Left cardiac atrium (tissue), 4 donors: Measurements from ENCODE around the gene OR7A17. TPM values are rescaled to one million over a fixed set of nuclear protein-coding genes. Genes with fewer than 3 reads are reported as not detected.

ENCODE experiments used
- ATAC-seq, 2 donors: fragments of 200-7000 bp; cut with Tn5 transposase; one replicate each; pipeline ENCODE4 v1.9.1; 2020; ENCODE audit warnings: mild to moderate bottlenecking in 2 of 2, moderate library complexity in 2 of 2
- DNase-seq: peaks from one replicate; pipeline ENCODE4 v3.0.0-alpha.2; 2020
- intact Hi-C, 2 donors: fragments of 100-400 bp; cut with DNase I; formaldehyde crosslinking; loops; one replicate each; pipeline versions ENCODE4 v1.14.1 to v1.15.1; 2022 to 2023
- long read RNA-seq: library from polyadenylated mRNA; unstranded; transcript quantifications from one replicate; pipeline ENCODE4 v2.0.0, GENCODE V29; 2021
- total RNA-seq, 2 donors: library from RNA; stranded (reverse); fragmentation: NEBNext Ultra II Directional; extraction: Animal tissue kit (Norgen Biotek cat#: 25700); gene quantifications; one replicate each; pipeline ENCODE4 v1.2.1, GENCODE V29; 2021
- donor health status: DM: no; HTN: yes; CAD: no.
- donor health status: DM: no; HTN: yes; CAD: no; lungs with severe emphysema.
- donor health status: DM: yes; HTN: yes; CAD: no.
- donor health status: Dilated cardiomyopathy.

OR7A17 gene
- not detected for total RNA-seq
- long read RNA-seq: 0 reads

DNA sequence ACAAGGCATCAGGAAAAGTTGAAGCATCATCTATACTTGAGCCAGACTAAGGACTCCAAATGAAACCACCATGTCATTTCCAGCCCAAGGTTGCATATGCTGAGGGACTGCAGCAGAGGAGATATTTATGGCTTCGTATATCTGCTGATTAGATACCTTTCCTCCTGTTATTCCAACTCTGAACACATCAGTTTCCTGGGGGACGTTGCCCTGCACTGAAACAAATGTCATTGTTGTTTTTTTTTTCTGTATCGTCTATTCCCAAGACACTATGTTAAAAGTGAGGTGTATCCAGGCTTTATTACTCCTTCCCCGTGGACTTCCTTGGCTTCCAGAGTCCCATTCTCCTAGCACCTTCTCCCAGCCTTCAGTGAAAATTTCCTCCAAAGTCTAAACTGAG is at the start of gene OR7A17:
OR7A17 (minus strand) TSS at position 101 of the 400 bp plus-strand sequence. CDS start 4,777 bp downstream, outside the sequence.
- DNase-seq (no peak), ATAC-seq (no peak)
- intact Hi-C loops: no loop called here

DNA sequence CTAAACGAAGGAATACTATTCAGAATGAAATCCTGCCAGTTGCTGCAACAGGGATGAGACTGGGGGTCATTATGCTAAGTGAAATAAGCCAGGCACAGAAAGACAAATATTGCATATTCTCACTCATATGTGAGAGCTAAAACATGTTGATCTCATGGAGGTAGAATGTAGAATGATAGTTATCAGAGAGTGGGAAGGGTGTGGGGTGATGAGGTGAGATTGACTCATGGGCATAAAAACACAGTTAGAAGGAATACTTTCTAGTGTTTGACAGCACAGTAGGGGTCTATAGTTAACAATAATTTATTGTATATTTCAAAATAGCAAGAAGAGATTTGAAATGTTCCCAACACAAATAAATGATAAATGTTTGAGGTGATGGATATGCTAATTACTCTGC is 47.6 kb upstream of the OR7A17 start:
- intact Hi-C loops: no loop called here
- DNase-seq (no peak), ATAC-seq (no peak)

DNA sequence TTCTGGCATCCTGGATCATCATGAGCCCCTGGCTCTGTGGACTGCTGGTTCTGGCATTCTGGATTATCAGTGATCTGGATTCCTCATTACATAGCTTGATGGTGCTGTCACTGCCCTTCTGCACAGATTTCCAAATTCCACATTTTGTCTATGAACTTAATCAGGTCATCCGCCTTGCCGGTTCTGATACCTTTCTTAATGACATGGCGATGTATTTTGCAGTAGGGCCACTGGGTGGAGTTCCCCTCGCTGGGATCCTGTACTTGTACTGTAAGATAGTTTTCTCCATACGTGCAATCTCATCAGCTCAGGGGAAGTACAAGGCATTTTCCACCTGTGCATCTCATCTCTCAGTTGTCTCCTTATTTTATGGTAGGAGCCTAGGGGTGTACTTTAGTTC is 30.9 kb upstream of the OR7A17 start:
- DNase-seq: no peak
- intact Hi-C loops: no loop called here

DNA sequence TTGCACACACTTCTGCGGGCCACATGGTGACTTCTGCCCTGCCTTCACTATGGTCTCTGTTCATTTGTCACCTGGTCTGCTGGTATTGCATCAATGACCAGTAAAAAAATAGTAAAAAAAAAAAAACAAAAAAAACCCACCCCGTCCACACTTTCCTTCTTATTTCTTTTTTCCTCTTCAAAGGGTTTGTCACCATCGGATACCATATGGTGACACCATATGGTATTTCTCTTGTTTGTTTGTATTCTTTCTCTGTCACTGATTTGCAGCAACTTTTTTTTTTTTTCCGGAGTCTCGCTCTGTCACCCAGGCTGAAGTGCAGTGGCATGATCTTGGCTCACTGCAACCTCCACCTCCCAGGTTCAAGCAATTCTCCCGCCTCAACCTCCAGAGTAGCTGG is 29.2 kb upstream of the OR7A17 start:
- intact Hi-C loops: no loop called here
- DNase-seq: no peak
- ATAC-seq: no peak

More for the DNA sequence above, 30.9 kb upstream of the OR7A17 start:
- ATAC-seq: no peak

DNA sequence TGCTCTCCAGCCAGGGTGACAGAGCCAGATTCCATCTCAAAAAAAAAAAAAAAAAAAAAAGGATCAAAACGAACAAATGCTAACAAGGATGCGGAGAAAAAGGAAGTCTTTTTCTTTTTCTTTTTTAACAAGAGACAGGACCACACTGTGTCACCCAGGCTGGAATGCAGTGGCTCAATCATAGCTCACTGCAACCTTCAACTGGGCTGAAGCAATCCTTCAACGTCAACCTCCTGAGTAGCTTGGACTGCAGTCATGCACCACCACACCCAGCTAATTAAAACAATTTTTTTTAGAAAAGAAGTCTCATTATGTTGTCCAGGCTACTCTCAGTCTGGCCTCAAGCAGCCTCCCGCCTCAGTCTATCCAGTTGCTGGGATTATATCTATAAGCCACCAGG is 20.8 kb upstream of the OR7A17 start:
- intact Hi-C loops: no loop called here
- DNase-seq: no peak
- ATAC-seq: no peak

DNA sequence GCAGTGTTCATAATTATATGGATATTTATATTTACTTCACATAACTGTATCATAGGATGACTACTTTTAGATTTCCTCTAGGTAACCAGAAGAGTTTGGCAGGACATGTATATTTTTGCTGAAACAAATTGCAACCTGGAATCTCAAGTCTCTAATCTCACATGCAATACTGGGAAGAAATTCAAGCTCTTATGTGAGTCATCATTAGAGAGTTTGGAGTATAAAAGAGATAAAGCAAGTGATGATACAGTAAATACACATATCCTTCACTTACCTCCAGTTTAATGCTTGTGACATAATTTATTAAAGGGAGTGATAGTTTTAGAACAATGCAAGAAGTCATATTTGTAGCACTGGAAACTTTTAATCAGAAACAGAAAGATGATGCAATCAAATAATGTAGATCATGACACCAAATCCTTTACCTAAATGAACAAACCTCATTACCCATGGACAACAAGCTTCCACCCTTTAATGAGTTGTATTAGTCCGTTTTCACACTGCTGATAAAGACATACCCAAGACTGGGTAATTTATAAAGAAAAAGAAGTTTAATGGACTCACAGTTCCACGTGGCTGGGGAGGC is 15.8 kb upstream of the OR7A17 start:
- no peak for DNase-seq
- intact Hi-C loops: no loop called here
- ATAC-seq: peak in 1 of 2 donors; percentile 70

DNA sequence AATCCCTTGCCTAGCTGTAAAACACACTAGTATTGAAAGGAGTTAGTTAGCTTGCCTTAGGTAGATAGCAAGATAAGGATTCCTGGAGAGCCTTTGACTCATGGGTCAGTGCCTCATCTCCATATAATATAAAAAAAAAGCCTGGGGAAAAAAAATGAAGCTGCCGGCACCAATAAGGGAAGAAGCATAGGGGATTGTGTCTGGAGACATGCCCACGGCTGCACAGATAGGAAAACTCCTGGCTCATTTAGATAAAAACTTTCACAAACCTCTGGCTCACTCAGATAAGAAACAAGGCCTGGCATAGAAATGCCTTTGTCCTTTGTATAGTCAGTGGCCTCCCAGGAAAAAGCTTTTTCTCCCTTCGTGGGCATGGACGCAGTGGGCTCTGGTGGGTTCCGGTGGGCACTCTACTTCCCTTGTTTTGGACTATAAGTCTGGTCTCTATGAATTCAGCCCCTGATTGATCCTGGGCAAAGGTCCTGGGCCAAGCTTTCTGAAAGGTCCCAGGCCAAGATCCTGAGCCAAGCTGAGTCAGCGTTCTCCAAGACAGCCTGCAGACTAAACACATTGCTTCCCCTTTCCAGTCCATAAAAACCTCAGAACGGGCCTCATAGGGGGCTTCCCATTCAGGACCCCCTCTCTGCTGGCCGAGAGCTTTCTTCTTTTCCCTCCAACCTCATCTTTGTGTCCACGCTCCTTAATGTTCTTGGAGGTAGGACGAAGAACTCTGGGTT is 4.9 kb upstream of the OR7A17 start:
- DNase-seq (no peak), ATAC-seq (no peak)
- intact Hi-C loops: no loop called here

DNA sequence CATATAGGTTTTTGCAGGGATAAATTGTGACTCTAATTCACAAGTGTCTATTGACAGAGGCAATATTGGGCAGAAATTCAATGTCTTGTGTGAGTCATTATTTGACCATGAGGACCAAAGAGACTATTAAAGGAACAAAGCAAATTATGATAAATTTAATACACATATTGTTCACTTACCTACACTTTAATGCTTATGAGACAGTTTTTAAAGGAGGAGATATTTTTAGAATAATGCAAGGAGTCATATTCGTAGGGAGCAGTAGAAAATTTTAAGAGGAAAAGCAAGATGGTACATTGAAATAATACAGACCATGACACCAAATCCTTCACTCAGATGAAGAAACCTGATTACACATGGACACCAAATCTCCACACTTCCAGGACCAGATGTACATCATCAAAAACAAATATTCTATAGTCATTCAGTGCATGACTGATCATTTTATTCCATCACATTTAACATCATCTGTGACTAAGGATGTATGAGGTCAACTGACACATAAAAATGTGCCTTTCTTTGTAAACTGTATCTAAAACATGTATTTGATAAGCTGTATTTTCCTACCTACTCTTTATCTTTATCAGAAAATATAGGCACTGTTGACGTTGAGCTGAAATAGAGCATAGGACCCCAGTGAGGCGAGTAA is 4.2 kb upstream of the OR7A17 start:
- intact Hi-C loops: no loop called here
- ATAC-seq (no peak), DNase-seq (no peak)

DNA sequence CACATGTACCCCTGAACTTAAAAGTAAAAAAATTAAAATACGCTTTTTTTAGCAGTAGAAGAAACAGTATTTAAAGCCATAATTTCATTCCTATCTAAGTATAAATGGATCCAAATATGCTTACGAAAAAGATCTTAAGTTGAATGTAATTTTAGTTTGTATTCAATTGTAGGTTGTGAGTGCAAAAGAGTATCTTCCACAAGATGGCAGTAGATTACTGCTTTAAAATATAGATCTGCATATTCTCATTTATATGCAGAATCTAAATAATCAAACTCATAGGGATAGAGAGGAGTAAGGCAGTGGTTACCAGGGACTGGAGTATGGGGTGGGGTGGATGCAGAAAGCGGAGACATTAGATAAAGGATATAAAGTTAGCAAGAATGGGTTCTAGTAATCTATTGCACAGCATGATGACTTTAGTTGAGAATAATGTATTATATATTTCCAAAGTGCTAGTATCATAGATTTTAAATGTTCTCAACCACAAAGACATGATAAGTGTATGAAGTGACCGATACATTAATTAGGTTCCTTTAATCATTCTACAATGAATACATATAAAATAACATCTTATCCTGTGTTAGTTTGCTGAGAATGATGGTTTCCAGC is 14.2 kb downstream of the OR7A17 start:
- no peak for ATAC-seq
- intact Hi-C loops: no loop called here
- no peak for DNase-seq

DNA sequence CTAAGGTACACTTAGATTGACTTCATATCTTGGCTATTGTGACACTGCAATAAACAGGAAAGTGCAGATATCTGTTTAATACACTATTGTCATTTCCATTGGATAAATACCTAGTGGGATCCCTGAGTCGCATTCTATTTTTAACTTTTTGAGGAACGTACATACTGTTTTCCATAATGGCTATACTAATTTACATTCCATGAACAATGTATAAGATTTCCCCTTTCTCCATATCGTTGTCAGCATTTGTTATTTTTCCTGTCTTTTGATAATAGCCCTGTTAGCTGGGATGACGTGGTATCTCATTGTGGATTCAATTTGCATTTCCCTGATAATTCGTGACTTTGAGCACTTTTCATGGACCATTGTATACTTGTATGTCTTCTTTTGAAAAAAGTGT is 17.4 kb downstream of the OR7A17 start:
- intact Hi-C loops: no loop called here
- no peak for DNase-seq
- no peak for ATAC-seq

DNA sequence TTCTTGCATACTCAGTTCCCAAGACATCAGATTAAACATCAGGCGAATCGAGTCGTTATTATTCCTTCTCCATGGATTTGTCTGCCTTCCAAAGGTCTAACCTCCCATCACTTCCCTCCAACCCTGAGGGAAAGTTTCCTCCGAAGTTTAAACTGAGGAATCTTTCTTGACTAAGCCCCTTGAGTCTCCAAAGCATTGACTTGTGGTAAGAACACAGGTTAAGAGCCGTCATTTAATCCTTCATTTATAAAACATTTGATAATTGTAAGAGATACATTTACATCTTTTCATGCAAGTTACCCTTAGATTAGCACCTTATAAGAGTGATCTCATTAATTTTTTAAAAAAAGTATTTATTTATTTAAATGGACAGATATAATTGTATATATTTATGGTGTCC is 37.1 kb downstream of the OR7A17 start, which contains the start of gene OR7A10:
OR7A10 (minus strand) TSS at position 101 of the 400 bp plus-strand sequence. CDS start 7,045 bp downstream, outside the sequence.
- ATAC-seq (no peak), DNase-seq (no peak)
- intact Hi-C loops: no loop called here

DNA sequence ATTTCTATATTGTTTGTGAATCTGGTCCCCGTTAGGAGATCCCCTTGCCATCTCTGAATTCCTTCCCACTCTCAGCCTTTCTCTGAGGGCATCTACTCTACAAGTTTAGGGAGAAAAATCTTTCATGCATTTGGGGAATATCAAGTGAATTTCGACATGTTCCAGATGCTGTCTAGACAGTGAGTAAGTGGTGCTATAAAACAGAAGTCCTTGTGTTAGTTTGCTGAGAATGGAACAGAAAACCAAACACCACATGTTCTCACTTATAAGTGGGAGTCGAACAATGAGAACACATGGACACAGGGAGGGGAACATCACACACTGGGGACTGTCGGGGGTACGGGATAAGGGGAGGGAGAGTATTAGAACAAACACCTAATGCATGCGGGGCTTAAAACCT is 42.4 kb downstream of the OR7A17 start:
- intact Hi-C loops: no loop called here
- ATAC-seq: no peak

DNA sequence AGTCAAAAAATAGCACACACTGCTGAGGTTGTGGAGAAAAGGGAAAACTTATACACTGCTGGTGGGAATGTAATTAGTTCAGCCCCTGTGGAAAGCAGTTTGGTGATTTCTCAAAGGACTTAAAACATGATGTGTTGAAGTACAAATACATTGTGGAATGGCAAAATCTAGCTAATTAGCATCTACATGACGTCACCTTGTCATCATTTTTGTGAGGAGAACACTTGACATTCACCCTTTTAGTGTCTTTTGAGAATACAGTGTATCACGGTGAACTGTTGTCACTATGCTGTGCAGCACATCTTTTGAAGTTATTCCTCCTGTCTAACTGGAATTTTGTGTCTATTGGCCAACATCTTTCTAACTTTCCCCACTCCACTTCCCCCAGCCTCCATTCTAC is 42.8 kb downstream of the OR7A17 start:
- ATAC-seq (no peak), DNase-seq (no peak)
- intact Hi-C loops: no loop called here

More for the DNA sequence above, 42.4 kb downstream of the OR7A17 start:
- DNase-seq: no peak

DNA sequence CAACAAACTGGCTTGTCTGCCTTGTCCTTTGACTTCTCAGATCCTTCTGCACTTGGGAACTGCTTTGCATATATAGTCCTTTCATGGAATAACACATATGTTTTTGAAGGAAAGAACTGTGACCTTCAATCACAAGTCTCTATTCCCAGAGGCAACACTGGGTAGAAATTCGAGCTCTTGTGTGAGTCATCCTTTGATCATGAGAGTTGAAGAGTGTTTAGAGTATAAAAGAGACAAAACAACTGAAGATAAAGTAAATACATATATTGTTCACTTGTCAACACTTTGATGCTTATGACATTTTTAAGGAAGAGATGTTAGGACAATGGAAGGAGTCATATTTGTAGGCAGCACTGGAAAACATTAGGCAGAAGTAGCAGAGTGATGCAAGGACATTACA is 45.7 kb downstream of the OR7A17 start:
- intact Hi-C loops: no loop called here
- ATAC-seq (no peak), DNase-seq (no peak)

DNA sequence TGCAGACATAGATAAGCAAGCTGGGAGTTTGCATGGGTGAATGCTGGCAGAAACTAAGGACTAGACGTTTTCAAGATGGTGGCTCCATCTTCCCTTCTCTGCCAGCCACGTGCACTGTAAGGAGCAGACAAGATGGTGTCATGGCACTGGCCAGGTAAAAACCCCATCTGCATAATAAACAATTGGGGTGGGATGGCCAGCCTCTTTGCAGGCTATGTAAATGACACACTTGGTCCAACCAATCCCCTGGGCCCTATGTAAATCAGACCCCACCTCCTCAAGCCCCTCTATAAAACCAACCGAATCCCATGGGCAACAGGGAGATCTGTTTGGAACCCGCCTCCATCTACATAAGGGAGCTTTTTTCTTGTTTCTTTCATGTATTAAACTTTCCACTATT is 48.5 kb downstream of the OR7A17 start:
- intact Hi-C loops: no loop called here
- ATAC-seq: no peak
- DNase-seq: no peak

DNA sequence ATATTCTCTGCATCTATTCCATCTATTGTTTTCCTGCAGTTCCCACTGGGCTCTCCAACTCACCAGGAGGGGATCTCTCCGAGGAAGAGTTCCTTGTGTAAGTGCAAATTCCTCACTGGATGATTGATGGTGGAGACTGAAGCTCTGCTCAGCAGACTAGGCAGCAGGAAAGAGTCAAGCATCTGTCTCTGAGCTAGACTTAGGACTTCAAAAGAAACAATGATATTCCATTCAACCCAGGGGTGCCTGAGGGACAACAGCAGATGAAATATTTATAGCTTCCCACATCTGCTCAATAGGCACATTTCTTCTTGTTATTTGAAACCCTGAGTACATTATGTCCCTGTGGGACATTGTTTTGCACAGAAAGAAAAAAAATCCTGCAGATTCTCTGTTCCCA is 50.9 kb downstream of the OR7A17 start, which contains the start of the genes OR7A5 and OR7C1:
OR7A5 (minus strand) TSS at position 175 of the 400 bp plus-strand sequence. CDS start 6,944 bp downstream, outside the sequence.
OR7C1 (minus strand) TSS at position 175 of the 400 bp plus-strand sequence. CDS start 35,049 bp downstream, outside the sequence.
- no peak for ATAC-seq
- no peak for DNase-seq
- intact Hi-C loops: no loop called here

DNA sequence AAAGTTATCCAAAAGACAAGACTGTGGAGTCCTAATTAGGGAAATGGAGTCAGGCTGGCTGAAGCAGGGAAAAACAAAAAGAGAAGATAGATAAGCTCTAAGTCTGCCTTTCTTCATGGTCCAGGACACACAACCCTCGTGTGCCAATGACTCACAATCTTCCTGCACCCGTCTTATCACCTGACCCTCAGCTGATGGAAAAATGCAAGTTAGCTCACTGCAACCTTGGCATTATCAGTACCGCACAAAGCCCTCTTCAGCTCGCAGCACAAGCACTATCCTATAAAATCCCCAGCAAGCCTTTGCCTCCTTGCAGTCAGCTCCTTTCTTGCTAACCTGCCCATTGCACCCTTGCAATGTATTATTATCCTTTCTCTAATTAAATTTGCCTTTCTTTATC is 55.2 kb downstream of the OR7A17 start:
- DNase-seq: no peak
- no peak for ATAC-seq
- intact Hi-C loops: no loop called here
